Measurements from ENCODE around the gene RPL21.

The RPL21 gene

DNA sequence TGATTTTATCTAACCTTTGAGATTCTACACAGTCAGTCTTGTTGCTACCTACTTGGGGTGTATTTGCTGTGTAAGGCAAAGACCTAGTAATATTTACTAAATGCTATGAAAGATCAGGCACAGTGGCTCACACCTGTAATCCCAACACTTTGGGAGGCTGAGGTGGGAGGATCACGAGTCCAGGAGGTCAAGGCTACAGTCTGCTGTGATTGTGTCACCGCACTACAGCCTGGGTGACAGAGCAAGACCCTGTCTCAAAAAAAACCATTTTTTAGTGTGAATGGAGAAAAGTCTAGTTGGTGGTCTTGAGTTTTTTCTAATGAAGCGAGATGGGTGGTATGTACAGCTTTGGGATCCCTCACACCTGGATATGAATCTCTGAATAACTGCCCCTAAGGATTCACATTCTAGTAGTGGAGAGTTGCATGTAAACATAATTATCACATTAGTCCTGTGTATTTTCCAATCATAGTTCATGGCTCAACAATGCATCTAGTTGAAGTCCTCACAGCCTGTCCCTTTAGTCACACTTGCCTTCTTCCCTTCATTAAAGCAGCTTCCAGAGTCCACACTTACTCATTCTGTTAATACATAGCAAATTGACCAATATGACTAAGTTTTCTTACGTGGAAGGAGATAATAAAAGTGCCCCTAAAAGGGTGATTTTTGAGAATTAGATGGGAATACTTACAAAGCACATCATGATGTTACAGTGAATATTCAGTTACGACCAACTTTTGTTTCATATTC lies 7.5 kb downstream of the RPL21 start:
- DNase-seq = no peak

DNA sequence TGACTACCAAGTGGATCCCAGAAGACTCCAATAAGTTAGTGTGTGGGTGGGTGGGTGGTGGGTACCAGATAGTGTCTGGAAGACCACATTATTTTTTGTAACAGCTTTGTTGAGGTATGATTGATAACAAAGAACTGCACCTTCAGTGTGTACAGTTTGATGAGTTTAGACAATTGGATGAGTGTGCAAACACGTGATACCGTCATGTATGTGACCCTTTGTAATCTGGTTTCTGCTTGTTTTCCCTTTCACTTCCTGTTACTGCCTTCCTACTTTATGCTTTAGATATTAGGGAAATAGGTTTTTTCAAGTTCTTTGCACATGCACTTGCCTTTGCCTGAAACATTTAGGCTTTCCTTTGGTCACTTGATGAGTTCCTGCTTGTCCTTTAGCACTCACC lies 8.5 kb downstream of the RPL21 start:
- DNase-seq = no peak

GRCh38 chr13:27261396-27261795 lies 10.0 kb downstream of the RPL21 start:
- DNase-seq = no peak

GRCh38 chr13:27263438-27263837 lies 12.1 kb downstream of the RPL21 start:
- no peak for DNase-seq

DNA sequence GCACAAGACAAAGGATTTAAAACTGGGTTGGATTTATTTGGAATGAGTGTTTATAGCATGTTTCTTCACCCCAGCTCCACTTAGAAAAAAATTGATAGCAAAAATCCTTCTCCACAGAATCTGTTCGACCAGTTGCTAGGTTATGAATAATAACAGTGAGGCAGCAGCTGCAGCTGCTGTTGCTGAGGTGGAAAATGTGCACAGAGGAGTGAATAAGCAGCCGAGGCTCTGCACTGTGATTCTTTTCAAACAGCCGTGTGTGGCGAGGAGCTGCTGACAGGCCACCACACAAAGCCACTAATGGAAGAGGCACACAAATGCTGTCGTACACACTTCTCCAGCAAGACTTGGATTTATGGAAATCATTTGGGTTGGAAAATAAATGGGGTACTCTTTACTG lies 12.8 kb downstream of the RPL21 start:
- DNase-seq = peak; percentile 56

DNA sequence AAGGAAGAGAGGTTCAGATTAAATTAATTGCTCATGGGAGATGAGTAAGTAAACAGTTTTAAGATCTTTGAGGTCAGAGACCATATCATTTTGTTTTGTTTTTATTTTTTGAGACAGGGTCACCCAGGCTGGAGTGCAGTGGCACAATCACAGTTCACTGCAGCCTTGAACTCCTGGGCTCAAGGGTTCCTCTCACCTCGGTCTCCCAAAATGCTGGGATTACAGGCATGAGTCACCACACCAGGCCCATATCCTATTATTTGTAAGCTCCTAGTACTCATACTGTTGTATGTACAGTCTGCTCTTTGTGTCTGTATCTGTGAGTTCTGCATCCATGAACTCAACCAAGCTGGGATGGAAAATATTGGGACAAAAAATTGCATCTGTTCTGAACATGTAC lies 13.3 kb downstream of the RPL21 start:
- no peak for DNase-seq

GRCh38 chr13:27266917-27267316 lies 15.6 kb downstream of the RPL21 start:
- no peak for DNase-seq

DNA sequence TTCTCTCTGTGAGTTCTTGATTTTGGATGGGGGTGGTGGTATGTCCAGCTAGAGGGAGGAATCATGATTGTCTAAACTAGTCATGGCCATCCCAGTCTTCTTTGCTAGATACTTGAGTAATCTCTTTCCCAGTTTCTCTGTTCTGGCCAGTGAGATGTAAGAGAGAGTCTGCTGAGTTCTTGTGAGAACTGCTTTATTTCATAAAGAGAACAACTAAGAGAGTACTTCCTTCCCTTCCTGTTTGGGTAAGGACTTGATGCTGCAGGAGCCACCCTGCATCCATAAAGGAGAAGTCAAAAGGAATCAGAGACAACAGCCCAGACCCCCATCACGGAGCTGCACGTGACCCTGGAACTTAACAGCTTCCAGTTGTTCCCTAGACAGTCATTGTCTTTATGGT lies 16.2 kb downstream of the RPL21 start:
- DNase-seq = no peak

- DNase-seq = no peak
These were observed 17.8 kb downstream of the RPL21 start for GRCh38 chr13:27269114-27269665.

- DNase-seq = peak; percentile 45
These were observed 19.5 kb downstream of the RPL21 start, which contains the start of gene RASL11A for GRCh38 chr13:27270594-27271520. RASL11A (plus strand) TSS chr13:27270830; CDS start chr13:27270945, 115 bp downstream.

- no peak for DNase-seq
These were observed 20.3 kb downstream of the RPL21 start for GRCh38 chr13:27271570-27272096.

DNA sequence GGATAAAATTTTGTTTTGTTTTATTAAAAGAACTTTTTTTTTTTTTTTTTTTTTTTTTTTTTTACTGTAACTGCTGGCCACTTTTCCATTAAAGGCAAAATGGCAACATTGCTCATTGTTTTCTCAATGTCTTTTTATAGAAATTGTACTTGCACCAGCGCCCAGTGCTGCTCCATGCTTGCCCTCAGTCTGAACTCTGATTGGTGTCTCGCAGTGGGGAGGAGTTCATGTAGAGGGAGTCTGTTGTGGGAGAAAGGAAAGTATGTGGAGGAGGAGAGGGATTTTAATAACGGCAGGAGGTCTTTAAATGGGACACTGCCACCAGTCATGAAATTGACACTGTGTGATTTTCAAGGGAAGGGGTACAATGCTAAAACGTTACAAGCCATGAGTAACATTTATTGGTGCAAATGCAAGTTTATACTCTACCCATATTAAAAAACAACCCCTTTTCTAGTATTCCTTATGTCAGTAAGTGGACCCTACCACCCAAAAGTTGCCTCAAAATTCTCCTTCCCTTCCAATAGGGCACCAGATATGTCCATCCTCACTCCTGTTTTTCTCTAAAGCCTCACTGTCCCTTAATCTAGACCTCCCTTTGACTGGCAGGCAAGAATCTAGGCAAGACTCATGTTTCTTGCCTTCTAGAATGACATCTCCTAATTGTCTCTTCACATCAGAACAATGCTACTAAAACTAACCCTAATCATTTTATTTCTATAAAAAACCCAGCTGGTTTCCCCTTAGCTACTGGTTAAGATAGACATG lies 22.5 kb downstream of the RPL21 start:
- no peak for DNase-seq

- no peak for DNase-seq
These were observed 23.3 kb downstream of the RPL21 start for GRCh38 chr13:27274631-27275030.

- no peak for DNase-seq
These were observed 24.8 kb downstream of the RPL21 start for GRCh38 chr13:27276188-27276587.

GRCh38 chr13:27279506-27279905 lies 28.1 kb downstream of the RPL21 start:
- DNase-seq = no peak

- no peak for DNase-seq
These were observed 28.8 kb downstream of the RPL21 start for GRCh38 chr13:27280009-27280656.

DNA sequence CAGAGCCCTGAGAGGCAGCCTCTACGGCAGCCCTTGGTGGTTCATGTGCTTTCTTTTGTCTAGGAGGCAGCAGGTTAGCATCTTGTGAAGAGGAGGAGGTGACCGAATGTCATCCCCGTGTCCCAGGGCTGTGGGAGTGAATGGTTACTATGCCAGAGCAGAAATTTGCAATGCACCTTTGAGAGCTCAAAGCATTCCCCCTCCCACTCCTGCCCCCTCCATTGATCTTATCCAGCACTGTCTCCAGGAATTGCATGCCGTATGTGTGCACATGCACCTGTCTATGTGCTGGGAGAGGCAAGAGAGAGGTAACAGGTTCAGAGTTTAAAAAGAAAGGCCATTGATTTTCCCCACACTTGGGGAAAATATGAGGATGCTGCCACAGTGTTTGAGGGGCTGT lies 29.5 kb downstream of the RPL21 start:
- no peak for DNase-seq

GRCh38 chr13:27281420-27281819 lies 30.1 kb downstream of the RPL21 start:
- no peak for DNase-seq

GRCh38 chr13:27283906-27284493 lies 32.6 kb downstream of the RPL21 start:
- DNase-seq = no peak

GRCh38 chr13:27288392-27288791 lies 37.0 kb downstream of the RPL21 start:
- no peak for DNase-seq

DNA sequence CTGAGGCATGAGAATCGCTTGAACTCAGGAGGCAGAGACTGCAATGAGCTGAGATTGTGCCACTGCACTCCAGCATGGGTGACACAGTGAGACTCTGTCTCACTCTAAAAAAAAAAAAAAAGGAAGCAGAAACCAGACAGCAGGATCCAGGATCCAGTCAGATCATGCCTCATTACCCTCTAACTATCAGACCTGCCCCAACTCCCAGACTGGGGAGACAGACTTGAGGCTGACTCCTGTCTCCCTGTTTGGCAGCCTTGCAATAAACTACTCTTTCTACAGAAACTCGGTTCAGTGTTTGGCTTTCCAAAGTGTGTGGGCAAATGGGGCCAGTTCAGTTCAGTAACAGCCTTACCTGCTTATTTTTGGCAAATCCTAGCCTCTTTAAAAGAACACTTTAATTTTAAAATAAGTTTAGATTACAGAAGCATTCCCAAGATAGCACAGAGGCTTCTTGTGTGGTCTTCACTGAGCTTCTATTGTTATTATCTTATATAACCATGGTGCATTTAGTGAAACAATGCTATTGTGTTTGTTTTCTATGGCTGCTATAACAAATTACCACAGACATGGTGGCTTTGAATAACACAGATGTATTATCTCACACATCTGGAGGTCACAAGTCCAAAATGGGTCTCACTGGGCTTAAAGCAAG lies 37.8 kb downstream of the RPL21 start:
- no peak for DNase-seq

Measured in NCI-H774 (cell line).